ENCODE data around the gene RYR3.
A peak's percentile ranks its signal among the peaks of the same experiment; 100 is the strongest.

RYR3 gene

DNA sequence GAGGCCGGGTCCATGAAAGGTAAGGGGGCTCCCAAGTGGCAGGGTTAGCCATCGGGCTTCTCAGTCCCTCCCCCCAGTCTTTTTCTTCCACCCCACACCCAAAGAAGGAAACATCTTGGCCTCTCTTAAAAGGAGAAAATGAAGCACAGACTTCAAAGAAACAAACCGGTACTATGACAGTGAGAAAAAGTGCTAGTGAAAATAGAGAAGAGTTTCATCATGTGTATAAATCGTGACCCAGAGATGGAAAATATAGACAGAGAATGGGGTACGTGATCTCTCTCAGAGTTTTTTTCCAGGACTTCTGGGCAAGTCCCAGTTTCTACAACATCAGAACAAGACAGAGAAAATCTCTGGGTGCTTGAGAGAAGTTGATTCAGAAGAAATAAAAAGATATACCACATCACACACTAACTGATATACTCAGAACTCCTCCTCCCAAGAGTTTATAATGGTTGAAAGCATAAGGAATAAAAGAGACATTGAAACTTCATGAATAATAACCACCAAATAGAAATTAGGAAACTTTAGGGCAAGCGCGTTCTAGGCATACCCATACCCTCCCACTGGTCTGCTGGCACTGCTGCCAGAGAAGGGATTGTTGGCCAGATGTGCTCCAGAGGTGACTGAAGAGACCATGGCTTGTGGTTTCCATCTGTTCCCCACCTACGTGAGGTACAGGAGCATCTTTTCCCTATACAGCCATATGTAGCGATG is 338.6 kb downstream of the RYR3 start:
- no peak for DNase-seq (ENCODE audit: low spot score)

DNA sequence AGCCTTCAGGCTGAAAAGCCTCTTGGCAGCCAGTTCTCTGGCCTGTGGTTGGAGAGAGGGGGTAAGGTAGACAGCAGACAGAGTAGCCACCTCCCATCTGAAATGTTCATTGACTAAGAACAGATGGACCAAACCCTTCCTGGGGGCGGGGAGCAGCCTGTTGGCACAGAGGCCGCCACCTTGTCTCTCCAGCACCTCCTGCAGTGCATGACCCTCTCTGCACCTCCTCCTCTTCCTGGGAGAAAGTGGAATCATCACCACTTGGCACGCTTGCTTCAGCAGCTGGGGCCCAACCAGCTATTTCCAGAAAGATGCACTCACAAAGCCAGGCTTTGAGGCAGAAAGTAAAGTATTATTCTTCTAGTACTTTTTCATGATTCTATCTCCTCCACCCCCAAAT is 344.1 kb downstream of the RYR3 start:
- DNase-seq (ENCODE audit: low spot score): no peak

DNA sequence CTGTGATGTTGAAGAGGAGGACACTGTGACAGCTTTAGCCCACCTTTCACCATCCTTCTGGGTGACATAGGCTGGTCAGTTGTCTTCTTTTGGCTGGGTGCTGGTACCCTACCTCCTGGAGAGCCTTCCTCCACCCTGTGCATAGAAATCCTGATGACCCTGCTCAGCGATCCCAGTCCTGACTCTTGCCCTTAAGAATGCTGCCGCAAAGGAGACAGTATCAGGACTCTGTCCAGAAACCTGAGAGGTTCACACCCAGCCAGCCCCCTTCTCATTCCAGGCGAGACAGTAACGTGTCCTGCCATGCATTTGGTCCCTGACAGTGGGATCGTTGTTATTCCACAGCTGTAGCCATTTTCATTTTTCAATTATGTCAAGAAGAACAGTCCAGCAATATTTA is 344.7 kb downstream of the RYR3 start:
- no peak for DNase-seq (ENCODE audit: low spot score)

DNA sequence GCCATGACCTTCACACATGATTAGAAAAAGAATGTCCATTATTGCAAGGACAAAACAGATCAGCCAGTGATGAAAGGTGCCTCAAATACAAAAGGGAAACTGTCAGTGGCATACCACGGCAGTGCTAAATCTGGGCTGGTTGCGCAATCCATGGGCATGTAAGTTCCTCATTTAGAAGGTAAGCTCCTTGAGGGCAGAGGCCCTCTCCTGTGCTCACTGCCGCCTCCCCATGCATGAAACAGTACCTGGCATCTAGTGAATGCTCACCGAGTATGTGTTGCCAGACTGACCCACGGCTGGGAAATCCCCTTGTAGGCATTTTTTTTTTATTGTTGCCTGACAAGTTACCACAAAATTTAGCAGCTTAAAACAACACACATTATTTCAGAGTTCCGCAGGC is 345.4 kb downstream of the RYR3 start:
- no peak for DNase-seq (ENCODE audit: low spot score)

DNA sequence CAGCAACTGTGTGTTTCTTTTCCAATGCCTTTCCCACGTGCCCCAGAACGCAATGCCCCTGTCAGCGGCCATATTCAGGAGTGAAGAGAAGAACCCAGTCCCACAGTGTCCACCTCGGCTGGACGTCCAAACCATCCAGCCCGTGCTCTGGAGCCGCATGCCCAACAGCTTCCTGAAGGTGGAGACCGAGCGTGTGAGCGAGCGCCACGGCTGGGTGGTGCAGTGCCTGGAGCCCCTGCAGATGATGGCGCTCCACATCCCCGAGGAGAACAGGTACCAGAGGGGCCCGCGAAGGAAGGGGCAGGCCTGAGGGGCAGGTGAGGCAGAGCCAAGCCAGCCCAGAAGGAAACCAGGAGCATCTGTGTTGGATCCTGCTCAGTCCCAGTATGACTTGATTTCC is 349.4 kb downstream of the RYR3 start:
- DNase-seq (ENCODE audit: low spot score): no peak

DNA sequence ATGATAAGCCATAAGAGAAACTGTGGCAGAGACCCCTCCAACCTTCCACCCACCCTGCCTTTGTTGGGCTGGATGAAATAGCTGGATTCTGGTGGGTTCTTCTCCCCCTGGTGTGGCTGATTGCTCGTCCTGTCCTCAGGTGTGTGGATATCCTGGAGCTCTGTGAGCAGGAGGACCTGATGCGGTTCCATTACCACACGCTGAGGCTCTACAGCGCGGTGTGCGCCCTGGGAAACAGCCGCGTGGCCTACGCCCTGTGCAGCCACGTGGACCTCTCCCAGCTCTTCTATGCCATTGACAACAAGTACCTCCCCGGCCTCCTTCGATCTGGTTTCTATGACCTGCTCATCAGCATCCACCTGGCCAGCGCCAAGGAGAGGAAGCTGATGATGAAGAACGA is 351.2 kb downstream of the RYR3 start:
- no peak for DNase-seq (ENCODE audit: low spot score)

DNA sequence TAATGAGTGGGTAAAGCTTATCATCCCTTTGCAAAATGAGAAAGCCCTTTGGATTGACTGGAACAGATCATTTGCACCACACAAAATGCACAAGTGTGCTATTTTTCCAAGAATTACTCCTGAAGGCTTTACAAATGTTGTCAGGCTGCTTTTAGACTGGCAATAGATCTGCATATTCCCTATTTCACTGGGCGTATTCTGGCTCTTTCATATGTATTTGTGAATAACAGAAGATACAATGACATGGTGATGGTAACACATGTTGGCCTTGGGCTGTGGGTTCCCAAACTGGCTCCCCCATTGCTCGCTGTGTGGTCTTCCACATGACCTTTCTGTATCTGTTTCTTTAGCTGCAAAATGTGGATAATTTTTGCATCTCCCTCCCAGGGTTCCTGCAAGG is 354.2 kb downstream of the RYR3 start:
- DNase-seq (ENCODE audit: low spot score): no peak

DNA sequence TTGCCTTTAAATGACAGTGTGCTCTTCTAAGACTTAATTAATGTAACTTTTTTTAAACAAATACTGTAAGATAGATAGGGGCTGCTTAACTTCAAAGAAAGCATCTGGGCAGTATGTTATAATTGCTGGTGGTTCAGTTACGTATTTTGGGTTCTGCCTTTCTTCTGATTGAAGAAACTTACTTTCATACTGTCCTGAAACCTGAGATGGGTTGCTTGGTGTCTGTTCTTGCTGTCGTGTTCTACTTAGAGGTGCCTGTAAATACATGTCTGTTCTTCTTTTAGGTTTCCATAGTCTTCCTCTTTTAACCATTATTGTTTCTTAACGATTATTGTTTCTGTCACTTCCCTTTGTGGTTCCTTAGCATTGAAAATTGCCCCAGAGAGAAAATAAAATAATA is 359.8 kb downstream of the RYR3 start:
- DNase-seq (ENCODE audit: low spot score): no peak

DNA sequence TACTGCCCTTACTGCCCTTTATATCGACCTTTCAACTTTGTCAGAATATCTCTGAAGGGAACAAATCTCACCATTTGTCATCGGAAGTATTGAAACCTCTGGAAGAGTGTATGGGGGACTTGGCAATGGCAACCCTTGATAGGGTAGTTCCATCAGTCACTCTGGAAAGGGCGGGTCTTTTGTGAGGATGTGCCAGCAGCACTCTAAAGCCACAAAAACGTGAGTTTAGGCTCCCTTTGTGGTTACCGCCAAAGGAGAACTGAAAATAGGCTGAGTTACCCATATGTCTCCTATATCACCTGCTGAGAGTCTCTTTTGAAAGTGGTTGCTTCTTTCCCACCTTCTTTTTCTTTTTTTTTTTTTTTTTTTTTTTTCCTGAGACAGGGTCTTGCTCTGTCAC is 360.7 kb downstream of the RYR3 start:
- no peak for DNase-seq (ENCODE audit: low spot score)

DNA sequence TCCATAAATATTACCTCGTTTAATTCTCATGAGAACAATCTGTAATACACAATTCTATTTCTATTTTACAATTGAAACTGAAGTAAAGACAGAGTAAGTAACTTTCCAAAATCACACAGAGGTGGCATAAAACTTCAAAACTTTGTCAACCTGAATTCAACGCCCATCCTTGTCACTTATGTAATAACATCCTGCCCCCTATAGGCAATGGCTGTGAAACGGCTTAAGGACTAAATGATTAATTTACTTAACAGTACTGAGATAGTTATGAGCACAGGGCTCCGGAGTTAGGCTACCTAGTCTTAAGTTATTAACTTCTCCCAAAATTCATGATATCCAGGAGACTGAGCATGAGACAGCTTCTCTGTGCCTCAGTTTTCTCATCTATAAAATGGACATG is 364.5 kb downstream of the RYR3 start:
- DNase-seq (ENCODE audit: low spot score): peak; percentile 30

DNA sequence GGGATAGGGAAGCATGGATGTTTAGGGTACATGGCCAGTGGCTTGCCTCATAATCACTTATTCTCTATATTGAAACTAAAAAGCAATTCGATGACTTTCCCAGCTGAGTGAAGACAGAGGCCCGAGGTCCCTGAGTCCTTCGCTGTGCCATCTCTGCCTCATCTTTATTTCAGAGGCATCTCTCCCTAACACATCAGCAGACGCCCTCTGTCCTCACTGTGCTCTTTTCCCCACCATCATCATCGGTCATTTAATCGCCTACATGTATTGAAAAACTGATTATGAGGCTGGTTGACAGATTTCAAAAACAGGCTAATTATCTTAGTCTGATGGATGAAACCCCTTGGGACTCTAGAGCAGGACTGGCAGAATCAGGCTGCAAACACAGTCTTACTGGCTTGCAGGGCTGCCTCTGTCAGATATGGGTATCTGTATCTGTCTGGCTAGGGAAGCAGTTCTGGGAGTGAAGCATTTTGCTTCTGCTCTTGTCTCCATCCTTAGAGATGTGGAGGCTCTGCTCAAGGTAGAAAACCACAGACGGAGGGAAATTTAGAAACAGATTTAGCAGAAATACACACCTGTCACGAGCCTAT is 366.6 kb downstream of the RYR3 start:
- no peak for DNase-seq (ENCODE audit: low spot score)

DNA sequence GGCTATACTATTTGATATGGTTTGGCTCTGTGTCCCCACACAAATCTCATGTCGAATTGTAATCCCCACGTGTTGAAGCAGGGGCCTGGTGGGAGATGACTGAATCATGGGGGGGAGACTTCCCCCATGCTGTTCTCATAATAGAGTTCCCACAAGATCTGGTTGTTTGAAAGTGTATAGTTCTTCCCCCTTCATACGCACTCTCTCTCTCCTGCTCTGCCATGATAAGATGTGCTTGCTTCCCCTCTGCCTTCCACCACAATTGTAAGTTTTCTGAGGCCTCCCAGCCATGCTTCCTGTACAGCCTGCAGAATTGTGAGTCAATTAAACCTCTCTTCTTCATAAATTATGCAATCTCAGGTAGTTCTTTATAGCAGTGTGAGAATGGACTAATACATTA is 367.4 kb downstream of the RYR3 start:
- DNase-seq (ENCODE audit: low spot score): no peak

DNA sequence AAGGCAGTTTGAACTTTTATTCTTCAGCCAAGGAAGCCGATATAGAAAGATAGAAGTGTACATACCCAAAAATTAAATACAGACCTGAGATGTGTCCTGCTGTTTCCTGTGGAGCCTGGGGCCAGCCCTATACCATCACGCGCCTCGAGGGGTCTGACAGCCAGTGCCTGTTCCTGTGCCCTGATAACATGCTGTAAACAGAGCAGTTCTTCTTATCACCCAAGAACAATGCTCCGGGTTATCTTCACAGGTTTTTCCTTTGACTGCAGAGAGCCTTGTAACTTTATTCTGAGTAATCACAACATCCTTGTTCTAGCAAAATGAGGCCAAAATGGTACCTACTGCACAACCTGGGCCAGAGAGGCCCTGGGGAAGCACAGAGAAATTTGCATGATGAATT is 367.8 kb downstream of the RYR3 start:
- no peak for DNase-seq (ENCODE audit: low spot score)

DNA sequence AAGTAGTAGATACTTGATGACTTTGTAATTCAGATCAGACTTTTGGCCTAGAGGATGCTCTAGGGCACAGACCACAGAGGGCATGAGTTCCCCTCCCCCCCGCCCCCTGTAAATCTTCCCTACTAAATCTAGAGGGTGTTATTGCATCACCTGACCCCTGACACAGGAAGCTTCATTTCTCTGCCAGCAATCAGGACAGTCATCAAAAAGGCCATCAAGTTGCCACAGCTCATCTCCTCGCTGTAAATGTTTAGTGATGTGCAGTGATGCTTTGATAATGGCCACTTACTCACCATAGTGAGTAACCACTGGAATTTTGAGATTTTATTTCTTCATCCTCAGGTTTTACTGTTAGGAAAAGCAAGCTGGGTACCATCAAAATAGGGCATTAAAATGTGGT is 368.3 kb downstream of the RYR3 start:
- DNase-seq (ENCODE audit: low spot score): no peak

DNA sequence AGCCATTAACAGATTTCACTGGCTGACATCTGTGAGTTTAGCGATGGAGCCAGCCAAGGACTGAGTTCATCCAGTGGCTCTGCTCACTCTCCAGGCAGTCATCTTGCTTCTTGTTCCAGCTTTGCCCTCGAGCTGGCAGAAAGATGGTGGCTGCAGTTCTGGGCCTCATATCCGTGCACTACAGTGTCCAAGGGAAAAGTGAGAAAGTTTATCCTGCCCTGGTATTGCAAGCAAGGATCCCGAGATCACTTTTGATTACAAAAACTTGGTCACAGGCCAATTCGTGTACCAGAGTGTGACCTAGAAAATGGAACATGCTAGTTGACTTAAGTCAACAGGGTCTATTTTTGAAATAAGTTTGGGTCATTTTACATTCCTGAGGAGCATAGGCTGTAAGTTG is 369.6 kb downstream of the RYR3 start:
- no peak for DNase-seq (ENCODE audit: low spot score)

DNA sequence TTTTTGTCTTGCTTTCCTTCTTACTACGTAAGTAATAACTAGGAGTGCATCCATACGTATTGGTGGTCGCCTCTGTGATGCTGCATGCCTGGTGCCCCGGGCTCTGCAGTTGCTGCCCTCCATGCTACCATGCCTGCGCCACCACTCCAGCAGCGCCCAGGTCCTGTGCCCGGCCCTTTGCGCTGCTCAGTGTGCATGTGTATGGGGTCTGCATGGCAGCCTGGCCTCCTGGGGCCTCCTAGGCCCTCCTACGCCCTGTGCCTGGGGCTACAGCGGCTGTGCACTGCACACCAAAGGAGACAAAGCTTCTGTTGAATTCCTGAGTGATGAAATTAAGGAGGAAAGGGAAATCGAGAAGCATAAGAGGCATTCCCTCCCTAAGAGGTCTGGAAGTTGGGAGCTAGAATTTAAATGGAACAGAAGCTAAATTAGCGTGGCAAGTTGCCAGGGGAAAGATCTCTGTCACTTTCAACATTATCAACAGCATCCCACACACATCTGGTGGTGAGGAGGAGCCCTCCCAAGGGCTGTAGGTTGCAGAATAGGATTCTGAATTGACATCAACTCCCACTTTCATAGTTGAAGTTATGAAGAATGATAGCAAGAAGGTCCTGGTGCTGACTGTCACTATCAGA is 382.5 kb downstream of the RYR3 start:
- DNase-seq (ENCODE audit: low spot score): no peak

DNA sequence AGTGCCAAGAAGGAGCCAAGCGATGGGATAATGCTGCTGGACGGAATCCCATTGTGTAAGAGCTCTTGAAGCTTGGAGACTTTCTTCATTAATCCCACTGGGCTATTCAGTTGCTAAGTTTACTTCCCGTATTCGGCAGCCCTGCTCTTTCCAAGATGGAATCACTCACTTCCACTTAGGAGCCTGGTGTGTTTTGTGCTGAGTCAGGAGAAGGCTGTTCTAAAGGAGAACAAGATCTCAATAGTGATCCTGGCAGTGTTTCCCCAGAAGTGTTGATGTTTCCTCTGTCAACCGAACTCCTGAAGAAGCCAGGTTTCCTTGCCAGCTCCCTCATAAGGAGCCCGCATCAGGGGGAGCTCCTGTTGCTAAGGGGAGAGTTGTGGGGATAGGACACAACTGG is 387.4 kb downstream of the RYR3 start:
- DNase-seq (ENCODE audit: low spot score): no peak

DNA sequence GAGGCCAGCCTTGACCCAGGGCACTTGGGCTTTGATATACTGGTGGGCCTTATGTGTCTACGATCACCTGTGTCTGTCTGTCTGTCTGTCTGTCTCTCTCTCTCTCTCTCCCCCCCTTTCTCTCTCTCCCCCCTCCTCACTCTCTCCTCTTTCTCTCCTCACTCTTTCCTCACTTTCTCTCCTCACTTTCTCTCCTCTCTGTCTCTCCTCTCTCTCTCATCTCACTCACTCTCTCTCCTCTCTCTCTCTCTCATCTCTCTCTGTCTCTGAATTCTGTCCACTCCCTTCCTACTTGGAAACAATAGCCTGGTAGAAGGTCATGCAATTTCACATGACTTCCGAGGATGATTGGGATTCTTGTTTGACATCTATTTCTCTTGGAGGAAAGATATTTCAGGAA is 388.4 kb downstream of the RYR3 start:
- no peak for DNase-seq (ENCODE audit: low spot score)

DNA sequence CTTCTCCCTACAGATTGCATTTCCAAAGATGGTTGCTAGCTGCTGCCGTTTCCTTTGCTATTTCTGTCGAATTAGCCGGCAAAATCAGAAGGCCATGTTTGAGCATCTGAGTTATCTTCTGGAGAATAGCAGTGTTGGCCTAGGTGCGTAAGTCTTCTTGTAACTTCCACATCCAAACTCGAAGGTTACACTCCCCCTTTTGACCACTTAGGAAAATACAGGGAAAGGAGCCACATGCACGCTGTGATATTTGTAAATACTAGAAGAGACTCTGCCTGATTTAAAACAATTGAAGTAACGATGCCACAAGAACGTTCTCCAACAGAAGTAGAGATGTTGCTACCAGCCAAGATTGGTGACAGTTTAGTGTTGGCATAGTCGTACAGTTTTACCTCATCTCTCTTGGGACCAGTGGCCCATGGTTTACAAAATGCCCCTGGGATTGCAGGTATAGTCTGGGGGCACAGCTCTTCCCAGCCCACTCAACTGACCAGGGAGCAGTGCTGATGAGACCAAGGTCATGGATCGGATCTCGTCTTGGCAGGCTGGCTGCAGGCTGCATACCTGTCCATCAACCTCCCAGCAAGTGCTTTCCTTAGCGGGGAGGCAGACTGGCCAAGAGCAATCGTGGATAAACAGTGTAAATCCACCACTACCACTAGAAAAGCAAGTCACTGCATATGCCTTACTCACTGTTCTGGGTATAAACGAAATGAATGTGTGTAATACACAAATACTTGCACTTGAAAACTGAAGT is 389.1 kb downstream of the RYR3 start:
- no peak for DNase-seq (ENCODE audit: low spot score)

DNA sequence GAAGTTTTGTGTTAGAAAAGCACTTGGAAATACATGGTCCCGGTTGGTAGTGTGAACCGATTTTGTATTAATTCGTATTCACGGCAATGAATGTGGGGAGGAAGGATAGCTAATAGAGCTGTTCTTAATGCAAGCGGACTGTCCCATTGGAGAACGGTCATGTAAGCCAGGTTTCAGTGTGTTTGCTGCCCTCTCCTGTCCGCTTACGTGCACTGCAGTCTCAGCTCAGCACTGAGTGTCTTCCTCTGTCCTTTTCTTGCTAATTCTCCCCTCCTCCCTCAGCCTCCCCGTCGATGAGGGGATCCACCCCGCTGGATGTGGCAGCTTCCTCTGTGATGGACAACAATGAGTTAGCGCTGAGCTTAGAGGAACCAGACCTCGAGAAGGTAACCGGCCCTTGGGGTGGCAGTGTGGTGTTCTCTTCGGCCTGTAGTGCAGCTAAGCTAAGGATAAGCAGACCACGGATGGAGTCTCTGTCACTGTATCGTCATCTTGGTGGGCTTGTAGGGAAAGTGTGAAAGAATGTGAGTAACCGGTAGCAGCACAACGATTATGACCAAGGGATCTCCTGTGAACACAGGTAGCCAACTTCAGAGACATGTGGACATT is 390.0 kb downstream of the RYR3 start:
- DNase-seq (ENCODE audit: low spot score): peak; percentile 80

DNA sequence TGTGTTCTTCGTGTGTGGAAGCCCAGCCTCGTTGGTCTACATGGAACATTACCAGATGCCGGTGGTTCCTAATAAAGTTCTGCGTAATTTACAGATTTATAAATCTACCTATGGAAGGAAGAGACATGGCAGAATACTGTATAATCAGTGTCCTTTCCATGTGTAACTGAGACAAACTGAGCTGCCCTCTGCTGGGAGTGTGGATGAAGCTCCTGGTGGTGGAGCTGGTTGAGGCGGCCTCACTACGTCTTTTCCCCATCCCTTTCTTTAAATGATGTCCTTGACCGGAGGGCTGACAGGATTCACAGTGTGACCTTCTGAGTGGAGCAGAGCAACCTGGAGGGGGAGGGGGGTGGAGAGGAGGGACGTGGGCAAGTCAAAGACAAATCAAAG is 390.5 kb downstream of the RYR3 start:
- DNase-seq (ENCODE audit: low spot score): no peak

DNA sequence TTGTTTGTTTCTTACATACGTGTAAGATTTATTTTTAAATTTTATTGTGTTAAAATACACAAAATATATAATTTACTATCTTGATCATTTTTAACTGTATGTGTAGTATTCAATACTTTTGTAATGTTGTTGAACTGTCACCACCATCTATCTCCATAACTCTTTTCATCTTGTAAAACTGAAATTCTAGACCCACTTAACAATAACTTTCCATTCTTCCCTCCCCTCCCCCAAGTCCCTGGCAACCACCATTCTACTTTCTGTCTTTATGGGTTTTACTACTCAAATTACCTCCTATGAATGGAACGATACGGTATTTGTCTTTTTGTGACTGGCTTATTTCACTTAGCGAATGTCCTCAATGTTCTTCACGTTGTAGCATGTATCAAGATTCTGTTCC is 395.4 kb downstream of the RYR3 start:
- no peak for DNase-seq (ENCODE audit: low spot score)

DNA sequence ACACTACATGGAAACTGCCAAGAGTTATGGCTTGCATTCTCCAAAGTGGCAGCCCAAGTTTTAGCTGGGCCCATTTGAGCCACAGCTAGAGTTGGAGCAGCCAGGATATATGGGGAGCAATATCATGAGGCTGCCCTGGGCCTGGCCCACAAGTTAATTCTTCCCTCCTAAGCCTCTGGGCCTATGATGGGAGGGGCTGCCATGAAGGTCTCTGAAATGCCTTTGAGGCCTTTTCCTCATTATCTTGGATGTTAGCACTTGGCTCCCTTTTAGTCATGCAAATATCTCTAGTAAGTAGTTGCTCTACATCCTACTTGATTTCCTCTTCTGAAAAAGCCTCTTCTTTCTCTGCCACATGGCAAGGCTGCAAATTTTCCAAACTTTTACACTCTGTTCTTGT is 400.0 kb downstream of the RYR3 start:
- DNase-seq (ENCODE audit: low spot score): no peak

Measured in AG08395 (cell line).